Measurements from ENCODE around the gene ITGA5. TPM values are rescaled to one million over a fixed set of nuclear protein-coding genes. Genes with fewer than 3 reads are reported as not detected.

Gene ITGA5
- total RNA-seq, 1 donor from 2014 or later: 32.2 TPM

DNA sequence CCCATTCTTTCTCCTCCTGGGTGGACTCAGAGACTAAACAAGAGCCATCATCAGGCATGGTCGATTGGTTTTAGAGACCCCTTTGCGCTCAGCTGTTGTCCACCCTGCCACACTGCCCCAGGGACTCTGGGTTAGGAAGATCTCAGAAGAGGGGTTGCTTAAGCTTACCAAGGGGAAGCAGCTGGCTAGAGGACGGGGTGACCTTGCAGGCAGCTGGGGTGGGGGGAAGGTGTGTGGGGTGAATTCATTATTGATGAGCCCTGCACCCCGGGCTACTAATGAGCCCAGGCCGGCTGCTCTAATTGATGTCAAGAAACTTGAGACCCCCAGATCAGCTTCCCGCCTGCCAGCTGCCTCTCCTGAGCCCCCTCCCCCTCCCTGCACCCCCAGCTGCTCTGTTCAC lies 25.9 kb downstream of the ITGA5 start:
- no peak overlapping the region for H3K4me3 Mint-ChIP-seq (ENCODE audit: low read depth)
- H3K27me3 Mint-ChIP-seq: peaks cover 4% of the 10 kb centered on the region
- DNase-seq (ENCODE audit: low spot score, unreplicated experiment): no peak
- no peak for TF ChIP-seq CTCF (IDR thresholded peaks at IDR 0.05; ENCODE audit: unreplicated experiment)
- H3K36me3 Mint-ChIP-seq (ENCODE audit: insufficient read depth): peaks cover 10% of the 10 kb centered on the region
- peaks cover 11% of the 10 kb centered on the region for H3K4me1 Mint-ChIP-seq (ENCODE audit: low read depth)
- no peaks in the 10 kb centered on the region for H3K9me3 Mint-ChIP-seq (ENCODE audit: low read depth)
- H3K27ac Mint-ChIP-seq: no peak overlapping the region

DNA sequence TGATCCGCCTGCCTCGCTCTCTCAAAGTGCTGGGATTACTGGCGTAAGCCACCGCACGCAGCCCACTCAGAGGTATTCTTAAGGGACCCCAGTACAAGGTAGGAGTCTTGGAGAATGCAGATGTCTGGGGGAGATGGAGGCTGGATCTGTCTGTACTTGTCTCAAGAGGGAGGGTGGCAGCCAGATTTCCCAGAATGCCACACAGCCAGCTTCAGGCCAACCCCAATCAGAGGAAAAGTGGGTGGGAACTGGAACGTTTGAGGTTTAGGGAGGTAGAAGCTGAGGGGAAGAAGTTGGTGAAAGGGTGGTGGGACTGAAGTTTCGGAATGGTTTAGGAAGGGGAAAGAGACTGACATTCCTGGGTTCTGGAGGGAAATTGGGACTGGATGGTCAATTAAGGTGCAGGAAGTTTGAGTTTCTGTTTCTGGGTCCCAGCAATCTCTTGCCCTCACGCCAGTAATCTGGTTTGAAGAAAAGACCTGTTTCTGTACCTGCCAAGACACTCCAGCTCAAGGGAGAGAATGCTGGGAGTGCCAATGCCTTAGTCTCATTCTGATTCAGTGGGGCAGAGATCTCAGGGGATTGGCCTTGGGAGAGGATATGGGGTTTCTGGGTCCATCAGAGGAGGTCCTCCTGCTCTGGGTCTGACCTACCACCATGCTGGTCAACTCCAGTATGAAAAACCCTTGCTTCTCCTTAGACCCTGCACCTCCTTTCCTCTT lies 26.4 kb downstream of the ITGA5 start:
- Mint-ChIP-seq H3K4me3 (ENCODE audit: low read depth) (peak overlapping the region; percentile 71), H3K27ac (peak overlapping the region; percentile 25), H3K27me3 (peaks cover 4% of the 10 kb centered on the region), H3K4me1 (ENCODE audit: low read depth) (peaks cover 14% of the 10 kb centered on the region), H3K36me3 (ENCODE audit: insufficient read depth) (peaks cover 10% of the 10 kb centered on the region), H3K9me3 (ENCODE audit: low read depth) (no peaks in the 10 kb centered on the region)
- TF ChIP-seq CTCF (IDR thresholded peaks at IDR 0.05; ENCODE audit: unreplicated experiment): no peak
- DNase-seq (ENCODE audit: low spot score, unreplicated experiment): no peak

DNA sequence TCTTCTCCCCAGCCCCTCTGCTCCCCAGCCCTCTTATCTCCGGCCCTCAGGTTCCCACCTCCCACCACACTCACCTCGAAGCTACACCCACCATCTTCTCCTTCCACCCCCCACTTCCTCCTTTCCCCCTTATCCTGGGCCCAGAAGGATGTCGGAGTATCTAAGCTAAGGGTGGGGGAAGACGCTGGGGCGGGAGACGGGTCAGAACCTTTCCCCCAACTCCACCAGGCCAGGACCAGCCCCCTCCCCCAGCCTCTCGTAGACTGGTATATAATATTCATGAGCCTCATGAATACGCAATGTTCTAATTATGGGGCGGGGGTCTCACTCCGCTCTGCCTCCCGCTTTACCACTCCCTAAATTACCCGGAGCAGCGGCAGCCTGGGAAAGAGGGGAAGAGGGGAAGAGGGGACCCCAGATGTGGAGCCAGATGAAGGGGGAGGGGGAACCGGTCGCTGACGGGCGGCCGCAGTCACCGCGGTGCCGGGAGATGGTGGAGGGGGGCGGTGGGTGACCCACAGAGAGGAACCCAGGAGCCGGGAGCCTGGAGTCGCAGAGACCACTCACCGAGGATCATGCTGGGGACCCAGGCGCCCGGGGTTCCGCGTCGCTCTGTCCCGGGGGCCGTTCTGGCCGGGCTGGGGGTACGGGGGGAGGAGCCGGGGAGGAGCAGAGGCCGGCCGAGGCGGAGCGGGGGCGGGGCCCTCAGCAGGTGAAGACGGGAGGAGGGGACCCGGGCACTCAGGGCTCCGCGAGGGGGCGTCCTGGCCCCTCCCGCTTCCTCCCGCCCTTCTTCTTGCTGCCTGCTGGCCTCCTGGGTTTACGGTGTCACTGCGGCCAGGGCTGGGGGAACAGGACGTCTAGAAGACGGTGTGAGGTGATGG lies 28.2 kb downstream of the ITGA5 start:
- Mint-ChIP-seq H3K36me3 (ENCODE audit: insufficient read depth) (peaks cover 6% of the 10 kb centered on the region), H3K4me1 (ENCODE audit: low read depth) (peaks cover 24% of the 10 kb centered on the region), H3K9me3 (ENCODE audit: low read depth) (no peaks in the 10 kb centered on the region), H3K4me3 (ENCODE audit: low read depth) (peak overlapping the region; percentile 85), H3K27me3 (peaks cover 7% of the 10 kb centered on the region), H3K27ac (no peak overlapping the region)
- peak; percentile 49 for DNase-seq (ENCODE audit: low spot score, unreplicated experiment)
- peak; percentile 42 for TF ChIP-seq CTCF (IDR thresholded peaks at IDR 0.05; ENCODE audit: unreplicated experiment)

GRCh38 chr12:54390176-54390667 lies 28.8 kb downstream of the ITGA5 start:
- Mint-ChIP-seq H3K9me3 (ENCODE audit: low read depth) (no peaks in the 10 kb centered on the region), H3K27me3 (peaks cover 7% of the 10 kb centered on the region), H3K4me3 (ENCODE audit: low read depth) (peak overlapping the region; percentile 85), H3K27ac (no peak overlapping the region), H3K36me3 (ENCODE audit: insufficient read depth) (peaks cover 6% of the 10 kb centered on the region), H3K4me1 (ENCODE audit: low read depth) (peaks cover 26% of the 10 kb centered on the region)
- DNase-seq (ENCODE audit: low spot score, unreplicated experiment): no peak
- no peak for TF ChIP-seq CTCF (IDR thresholded peaks at IDR 0.05; ENCODE audit: unreplicated experiment)

DNA sequence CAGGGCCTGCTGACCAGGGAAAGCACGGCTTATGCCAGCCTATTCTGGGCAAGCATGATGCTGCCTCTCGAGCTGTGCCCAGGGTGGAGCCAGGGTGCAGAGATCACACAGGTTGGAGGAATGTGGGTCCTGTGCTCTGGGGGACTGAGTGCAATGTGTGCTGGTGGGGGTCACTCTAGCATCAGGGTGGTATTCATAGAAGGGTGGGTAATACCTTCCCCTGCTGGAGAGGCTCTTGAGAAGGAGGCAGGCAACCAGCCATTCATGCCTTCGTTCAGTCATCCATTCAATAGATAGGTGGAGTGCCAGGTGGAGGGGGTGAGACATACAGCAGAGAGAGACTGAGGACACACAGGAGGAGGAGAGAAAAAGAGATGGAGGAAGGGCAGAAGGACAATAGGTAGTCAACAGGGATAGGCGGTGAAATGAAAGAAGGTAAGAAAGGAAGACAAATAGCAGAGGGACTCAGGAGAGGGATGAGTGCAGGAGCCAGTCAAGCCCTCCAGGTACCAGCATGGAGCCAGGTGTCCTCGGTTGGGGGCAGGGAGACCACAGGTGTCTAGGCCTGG lies 29.4 kb downstream of the ITGA5 start:
- peaks cover 28% of the 10 kb centered on the region for H3K4me1 Mint-ChIP-seq (ENCODE audit: low read depth)
- peaks cover 7% of the 10 kb centered on the region for H3K27me3 Mint-ChIP-seq
- H3K9me3 Mint-ChIP-seq (ENCODE audit: low read depth): no peaks in the 10 kb centered on the region
- TF ChIP-seq CTCF (IDR thresholded peaks at IDR 0.05; ENCODE audit: unreplicated experiment): no peak
- peaks cover 4% of the 10 kb centered on the region for H3K36me3 Mint-ChIP-seq (ENCODE audit: insufficient read depth)
- peak overlapping the region; percentile 58 for H3K4me3 Mint-ChIP-seq (ENCODE audit: low read depth)
- no peak overlapping the region for H3K27ac Mint-ChIP-seq
- no peak for DNase-seq (ENCODE audit: low spot score, unreplicated experiment)

All from progenitor cell of endocrine pancreas (in vitro differentiated cells).